GM18511 (cell line): Measurements from ENCODE around the gene TRIM71.

Source experiments
- ATAC-seq: cut with Tn5 transposase; IDR thresholded peaks from one replicate; pipeline ENCODE4 v1.9.1; 2021; ENCODE audit warnings: mild to moderate bottlenecking, moderate library complexity; ENCODE audit not compliant: unreplicated experiment

Gene TRIM71

DNA sequence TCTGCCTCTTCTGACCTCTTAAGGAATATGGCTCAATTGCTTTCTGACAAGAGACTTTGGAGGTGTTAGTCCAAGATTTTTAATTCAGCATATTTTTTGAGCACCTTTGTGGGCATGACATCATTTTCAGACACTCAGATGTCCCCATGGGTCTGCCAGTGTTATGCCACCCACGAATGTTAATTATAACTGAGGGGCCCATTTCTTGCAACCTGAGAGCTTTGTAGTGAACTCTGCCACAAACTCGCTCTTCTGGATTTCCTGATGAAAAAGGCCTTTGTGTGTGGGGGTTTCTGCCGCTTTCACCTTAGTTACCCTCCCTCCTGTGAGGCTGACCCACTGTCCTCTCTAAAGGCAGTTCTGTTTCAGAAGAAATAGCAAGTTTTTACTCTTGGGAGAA, 69.1 kb downstream of the TRIM71 start:
- ATAC-seq, result no peak

DNA sequence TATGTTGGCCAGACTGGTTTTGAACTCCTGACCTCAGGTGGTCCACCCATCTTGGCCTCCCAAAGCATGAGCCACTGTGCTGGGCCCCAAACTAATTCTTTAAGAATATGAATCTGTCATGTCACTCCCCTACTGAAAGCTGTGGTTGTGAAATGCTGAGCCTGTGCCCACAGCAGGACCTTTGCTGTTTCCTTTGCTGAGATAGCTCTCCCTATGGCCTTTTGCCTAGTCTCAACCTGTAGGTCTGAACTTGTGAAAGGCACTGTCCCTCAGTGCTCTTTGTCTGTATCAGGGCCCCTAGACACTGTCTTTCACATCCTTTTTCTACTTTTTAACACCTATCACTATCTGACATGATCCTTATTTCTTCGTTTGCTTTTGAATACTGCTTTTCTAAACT, 70.9 kb downstream of the TRIM71 start:
- ATAC-seq, result peak; percentile 98

DNA sequence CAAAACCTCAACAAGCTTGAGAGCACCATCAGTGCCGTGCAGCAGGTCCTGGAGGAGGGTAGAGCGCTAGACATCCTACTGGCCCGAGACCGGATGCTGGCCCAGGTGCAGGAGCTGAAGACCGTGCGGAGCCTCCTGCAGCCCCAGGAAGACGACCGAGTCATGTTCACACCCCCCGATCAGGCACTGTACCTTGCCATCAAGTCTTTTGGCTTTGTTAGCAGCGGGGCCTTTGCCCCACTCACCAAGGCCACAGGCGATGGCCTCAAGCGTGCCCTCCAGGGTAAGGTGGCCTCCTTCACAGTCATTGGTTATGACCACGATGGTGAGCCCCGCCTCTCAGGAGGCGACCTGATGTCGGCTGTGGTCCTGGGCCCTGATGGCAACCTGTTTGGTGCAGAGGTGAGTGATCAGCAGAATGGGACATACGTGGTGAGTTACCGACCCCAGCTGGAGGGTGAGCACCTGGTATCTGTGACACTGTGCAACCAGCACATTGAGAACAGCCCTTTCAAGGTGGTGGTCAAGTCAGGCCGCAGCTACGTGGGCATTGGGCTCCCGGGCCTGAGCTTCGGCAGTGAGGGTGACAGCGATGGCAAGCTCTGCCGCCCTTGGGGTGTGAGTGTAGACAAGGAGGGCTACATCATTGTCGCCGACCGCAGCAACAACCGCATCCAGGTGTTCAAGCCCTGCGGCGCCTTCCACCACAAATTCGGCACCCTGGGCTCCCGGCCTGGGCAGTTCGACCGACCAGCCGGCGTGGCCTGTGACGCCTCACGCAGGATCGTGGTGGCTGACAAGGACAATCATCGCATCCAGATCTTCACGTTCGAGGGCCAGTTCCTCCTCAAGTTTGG, 72.9 kb downstream of the TRIM71 start:
- ATAC-seq, result no peak

DNA sequence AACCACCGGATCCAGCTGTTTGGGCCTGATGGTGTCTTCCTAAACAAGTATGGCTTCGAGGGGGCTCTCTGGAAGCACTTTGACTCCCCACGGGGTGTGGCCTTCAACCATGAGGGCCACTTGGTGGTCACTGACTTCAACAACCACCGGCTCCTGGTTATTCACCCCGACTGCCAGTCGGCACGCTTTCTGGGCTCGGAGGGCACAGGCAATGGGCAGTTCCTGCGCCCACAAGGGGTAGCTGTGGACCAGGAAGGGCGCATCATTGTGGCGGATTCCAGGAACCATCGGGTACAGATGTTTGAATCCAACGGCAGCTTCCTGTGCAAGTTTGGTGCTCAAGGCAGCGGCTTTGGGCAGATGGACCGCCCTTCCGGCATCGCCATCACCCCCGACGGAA, 73.6 kb downstream of the TRIM71 start:
- ATAC-seq, result no peak

DNA sequence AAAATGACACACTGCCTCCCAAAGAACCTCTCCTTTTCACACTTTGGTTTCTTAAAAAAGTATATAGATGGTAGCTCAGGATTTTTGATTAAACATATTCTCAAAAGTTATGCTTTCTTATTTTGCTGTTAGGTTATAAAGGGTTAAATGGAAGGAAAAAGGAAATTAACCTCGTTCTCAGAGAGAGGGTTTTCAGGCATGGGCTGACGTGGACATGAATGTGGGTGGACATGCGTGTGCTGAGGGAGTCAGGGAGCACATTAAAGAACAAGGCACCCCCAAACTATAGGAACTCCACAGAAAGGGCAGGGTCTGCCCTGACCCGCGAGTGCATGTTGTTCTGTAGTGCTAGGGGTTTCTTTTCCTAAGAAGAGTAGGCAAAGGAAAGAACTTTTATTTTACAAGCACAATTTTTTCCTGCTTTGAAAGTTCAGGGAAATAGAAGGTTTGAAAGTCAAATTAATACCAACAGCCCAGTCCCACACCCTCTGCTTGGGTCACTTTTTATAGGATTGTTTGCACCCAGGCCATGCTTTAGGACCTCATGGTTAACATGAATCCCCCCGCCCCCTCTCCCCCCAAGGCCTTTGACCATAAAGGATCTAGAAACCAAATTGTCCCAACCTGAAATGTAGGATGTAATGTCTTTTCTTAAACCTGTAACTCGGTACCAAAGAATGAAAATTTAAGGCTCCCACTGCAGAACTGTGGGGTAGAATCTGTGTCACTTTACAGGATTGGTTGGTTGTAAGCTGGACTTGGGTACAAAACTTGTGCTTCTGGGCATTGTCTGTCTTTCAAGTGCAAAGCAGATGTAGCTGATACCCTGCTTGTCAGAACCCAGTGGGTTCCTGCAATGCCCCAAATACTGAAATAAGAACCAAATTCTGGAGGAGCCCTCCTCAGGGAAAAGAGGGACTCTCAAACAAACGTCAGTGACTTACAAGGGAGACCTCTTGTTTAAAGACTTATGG, 75.1 kb downstream of the TRIM71 start:
- no peak for ATAC-seq

DNA sequence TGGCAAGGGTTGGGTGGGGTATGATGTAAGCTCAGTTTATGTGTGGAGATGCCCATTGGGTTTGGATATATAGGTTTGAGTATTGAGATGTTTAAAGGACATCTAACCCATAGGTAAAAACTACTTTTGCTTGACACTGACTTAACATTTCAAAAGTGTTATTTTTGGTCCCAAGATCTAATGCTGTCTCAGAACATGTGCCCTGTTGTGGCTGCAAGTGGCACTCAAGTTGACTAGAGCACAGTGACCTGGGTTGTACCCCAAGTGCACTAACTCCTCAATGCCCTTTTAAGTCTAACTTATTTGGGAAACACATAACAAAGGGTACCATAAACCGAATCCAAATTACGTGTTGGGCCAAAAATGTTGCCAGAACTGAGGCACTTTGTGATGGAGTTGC, 77.2 kb downstream of the TRIM71 start:
- ATAC-seq, result no peak

DNA sequence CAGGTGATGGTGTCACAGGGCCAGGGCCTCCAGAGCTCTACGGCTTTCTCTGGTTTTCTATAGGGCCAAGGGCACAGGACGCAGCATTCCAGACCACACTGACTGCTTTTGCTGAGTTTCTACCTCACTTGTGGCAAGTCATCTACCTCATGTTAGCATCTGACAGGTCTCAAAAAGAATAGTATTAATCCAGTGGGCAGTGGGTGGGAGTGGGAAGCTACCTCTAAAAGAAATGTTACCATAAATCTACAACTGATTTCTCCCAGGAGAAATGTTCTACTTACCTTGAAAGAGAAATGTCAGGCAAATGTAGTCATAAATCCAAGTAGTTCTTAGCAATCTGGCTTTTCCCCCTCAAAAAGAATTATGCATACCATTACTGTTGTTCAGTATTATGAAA, 77.9 kb downstream of the TRIM71 start:
- no peak for ATAC-seq

- ATAC-seq, result no peak
Measured at GRCh38 chr3:32896143-32896542, 78.3 kb downstream of the TRIM71 start.

- ATAC-seq, result no peak
Measured at GRCh38 chr3:32897001-32897601, 79.3 kb downstream of the TRIM71 start.

- no peak for ATAC-seq
Measured at GRCh38 chr3:32897981-32898623, 80.3 kb downstream of the TRIM71 start.

DNA sequence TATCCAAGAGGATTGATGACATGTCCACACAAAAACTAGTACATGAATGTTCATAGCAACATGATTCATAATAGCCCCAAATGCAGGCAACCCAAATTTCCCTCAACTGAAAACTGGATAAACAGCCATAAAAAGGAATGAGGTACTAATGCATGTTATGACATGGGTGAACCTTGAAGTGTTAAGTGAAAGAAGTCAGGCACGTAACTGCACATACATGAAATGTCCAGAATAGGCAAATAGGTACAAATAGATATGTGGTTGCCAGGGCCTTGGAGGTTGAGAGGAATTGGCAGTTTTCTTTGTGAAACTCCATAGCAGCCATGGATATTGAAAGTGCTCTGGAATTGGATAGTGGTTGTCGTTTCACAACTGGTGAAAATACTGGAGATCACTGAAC, 81.5 kb downstream of the TRIM71 start:
- ATAC-seq, result no peak

DNA sequence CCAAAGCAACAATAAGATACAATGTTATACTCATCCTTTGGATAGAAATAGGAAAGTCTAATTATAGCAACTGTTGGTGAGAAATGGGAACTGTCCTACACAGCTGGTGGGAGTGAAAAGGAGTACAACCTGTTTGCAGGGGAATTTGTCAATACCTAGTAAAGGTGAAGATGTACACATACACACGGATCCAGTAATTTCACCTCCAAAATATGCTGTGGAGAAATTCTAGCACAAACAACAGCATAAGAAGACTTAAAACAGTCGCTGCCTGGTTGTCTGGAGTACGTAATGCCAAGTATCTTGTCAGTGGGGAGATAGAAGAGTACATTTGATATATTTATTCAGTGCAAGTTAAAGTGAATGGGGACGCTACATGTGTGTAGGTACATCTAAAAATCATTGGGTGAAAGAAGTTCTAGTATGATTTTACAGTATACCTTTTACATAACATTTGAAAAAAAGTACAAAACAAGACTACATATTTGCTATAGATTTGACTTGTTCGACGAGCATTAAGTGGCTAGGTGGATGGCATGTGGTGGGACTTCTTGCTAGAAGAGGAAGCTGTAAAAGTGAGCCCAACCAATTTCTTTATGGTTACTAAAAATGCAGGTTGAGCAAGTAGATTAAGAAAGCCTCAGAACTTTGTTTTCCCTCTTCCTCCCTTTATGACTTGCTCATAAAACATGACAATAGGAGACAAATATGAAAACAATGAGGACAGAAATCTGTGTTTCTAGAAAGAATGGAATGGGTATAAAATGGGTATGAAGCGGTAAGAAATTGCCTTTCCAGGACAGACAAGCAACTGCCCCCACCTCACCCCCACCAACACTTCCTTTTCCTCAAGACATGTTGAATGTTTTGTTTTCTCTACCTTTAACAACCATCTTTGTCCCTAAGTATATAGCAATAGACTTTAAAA, 83.5 kb downstream of the TRIM71 start:
- no peak for ATAC-seq

GRCh38 chr3:32902887-32903371, 85.1 kb downstream of the TRIM71 start:
- ATAC-seq, result peak; percentile 92

DNA sequence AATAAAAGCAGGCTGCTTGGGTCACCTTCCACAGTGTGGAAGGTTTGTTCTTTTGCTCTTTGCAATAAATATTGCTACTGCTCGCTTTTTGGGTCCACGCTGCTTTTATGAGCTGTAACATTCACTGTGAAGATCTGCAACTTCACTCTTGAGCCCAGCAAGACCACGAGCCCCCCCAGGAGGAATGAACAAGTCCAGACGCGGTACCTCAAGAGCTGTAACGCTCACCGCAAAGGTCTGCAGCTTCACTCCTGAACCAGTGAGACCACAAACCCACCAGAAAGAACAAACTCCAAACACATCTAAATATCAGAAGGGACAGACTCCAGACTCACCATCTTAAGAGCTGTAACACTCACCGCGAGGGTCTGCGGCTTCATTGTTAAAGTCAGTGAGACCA, 86.2 kb downstream of the TRIM71 start:
- ATAC-seq, result no peak

- ATAC-seq, result no peak
Measured at GRCh38 chr3:32909999-32910398, 92.2 kb downstream of the TRIM71 start.

DNA sequence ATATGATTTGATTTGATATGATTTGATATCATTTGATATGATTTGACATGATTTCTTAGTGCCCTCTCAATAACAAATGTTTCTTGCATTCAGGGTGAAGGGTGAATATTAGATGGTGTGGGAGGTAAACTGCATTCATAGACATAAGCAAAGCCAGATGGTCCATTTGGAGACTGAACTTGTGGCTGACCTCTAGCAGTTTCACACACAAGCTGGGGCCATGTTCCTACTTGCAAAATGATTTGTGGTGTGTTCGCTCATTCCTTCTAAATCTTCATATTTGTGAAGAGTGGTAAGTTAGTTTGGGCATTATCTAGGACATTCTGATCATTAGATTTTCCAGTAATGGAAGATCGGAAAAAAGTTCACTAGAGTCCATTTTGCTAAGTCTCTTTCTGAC, 93.2 kb downstream of the TRIM71 start:
- ATAC-seq, result no peak

DNA sequence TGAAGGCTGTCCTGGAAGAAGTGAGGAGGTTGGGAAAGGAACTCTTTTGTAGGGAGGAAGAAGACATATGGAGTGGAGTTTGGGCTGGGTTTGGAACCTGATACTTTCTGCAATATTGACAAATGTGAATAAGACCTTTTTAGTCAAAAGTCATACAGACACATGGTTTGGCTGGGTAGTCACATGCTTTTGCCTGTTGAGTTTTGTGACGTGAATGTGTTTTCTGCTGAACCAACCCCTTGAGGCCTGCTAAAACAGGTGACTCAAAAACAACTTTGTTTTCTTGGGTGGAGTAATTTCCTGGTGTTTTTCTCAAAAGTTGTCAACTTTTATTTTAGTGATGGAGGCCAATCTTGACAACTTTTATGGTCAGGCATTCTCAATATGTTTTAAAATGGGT, 94.2 kb downstream of the TRIM71 start:
- ATAC-seq, result no peak

- ATAC-seq, result no peak
Measured at GRCh38 chr3:32913790-32914446, 96.1 kb downstream of the TRIM71 start.

- ATAC-seq, result no peak
Measured at GRCh38 chr3:32919920-32920319, 102.1 kb downstream of the TRIM71 start.
